HG03103 (cell line): ENCODE results near the gene TENT4A.
A peak's percentile ranks its signal among the peaks of the same experiment; 100 is the strongest.

ENCODE experiments used
- ATAC-seq: cut with Tn5 transposase; IDR thresholded peaks from one replicate; pipeline ENCODE4 v1.9.1; 2021; ENCODE audit warnings: low read depth; ENCODE audit not compliant: unreplicated experiment

Gene TENT4A

GRCh38 chr5:6716629-6717149 is 3.5 kb downstream of the TENT4A start:
- no peak for ATAC-seq

- no peak for ATAC-seq
Observed at GRCh38 chr5:6717247-6717646, 4.0 kb downstream of the TENT4A start.

- ATAC-seq = no peak
Observed at GRCh38 chr5:6717687-6718086, 4.5 kb downstream of the TENT4A start.

GRCh38 chr5:6718161-6718681 is 5.0 kb downstream of the TENT4A start:
- ATAC-seq = no peak

GRCh38 chr5:6718718-6719117 is 5.5 kb downstream of the TENT4A start:
- ATAC-seq = no peak

- no peak for ATAC-seq
Observed at GRCh38 chr5:6719417-6719816, 6.2 kb downstream of the TENT4A start.

- no peak for ATAC-seq
Observed at GRCh38 chr5:6719896-6720560, 6.8 kb downstream of the TENT4A start.

- ATAC-seq = no peak
Observed at GRCh38 chr5:6720561-6720921, 7.3 kb downstream of the TENT4A start.

- ATAC-seq = no peak
Observed at GRCh38 chr5:6721442-6721841, 8.2 kb downstream of the TENT4A start.

- ATAC-seq = peak; percentile 47
Observed at GRCh38 chr5:6722015-6722414, 8.8 kb downstream of the TENT4A start.

GRCh38 chr5:6723122-6723815 is 10.0 kb downstream of the TENT4A start:
- no peak for ATAC-seq

- no peak for ATAC-seq
Observed at GRCh38 chr5:6723816-6724300, 10.6 kb downstream of the TENT4A start.

GRCh38 chr5:6724321-6724929 is 11.2 kb downstream of the TENT4A start:
- no peak for ATAC-seq

GRCh38 chr5:6725421-6725820 is 12.2 kb downstream of the TENT4A start:
- no peak for ATAC-seq

- no peak for ATAC-seq
Observed at GRCh38 chr5:6726006-6726405, 12.8 kb downstream of the TENT4A start.

- ATAC-seq = no peak
Observed at GRCh38 chr5:6727231-6727630, 14.0 kb downstream of the TENT4A start.

- ATAC-seq = peak; percentile 83
Observed at GRCh38 chr5:6728011-6728794, 15.0 kb downstream of the TENT4A start.

GRCh38 chr5:6728795-6729183 is 15.6 kb downstream of the TENT4A start:
- ATAC-seq = no peak

GRCh38 chr5:6729386-6730310 is 16.4 kb downstream of the TENT4A start:
- ATAC-seq = no peak

- no peak for ATAC-seq
Observed at GRCh38 chr5:6730407-6730806, 17.2 kb downstream of the TENT4A start.
